Keratinocyte (primary cell): ENCODE measurements around the gene HYI. TPM values are rescaled to one million over a fixed set of nuclear protein-coding genes. Genes with fewer than 3 reads are reported as not detected.

Experiments
- DNase-seq: peaks from one replicate; pipeline ENCODE4 v3.0.0-alpha.2; 2011; ENCODE audit warnings: low read depth, missing footprints, low spot score
- FAIRE-seq: peaks from 2 replicates; lab custom pipeline; 2011; peaks lifted over from hg19 to GRCh38; lab: Jason Lieb, UNC
- H2AFZ ChIP-seq: 2 replicates; pipeline ENCODE4 v1.6.0; 2012; ENCODE audit warnings: low read length, control low read depth, inconsistent platforms; ENCODE audit not compliant: control insufficient read depth
- H3K27ac ChIP-seq: 2 replicates; pipeline ENCODE4 v1.5.1; 2011; ENCODE audit warnings: low read length; ENCODE audit not compliant: control insufficient read depth, insufficient read depth
- H3K27me3 ChIP-seq: 3 replicates; pipeline ENCODE4 v1.6.0; 2011; ENCODE audit warnings: low read length; ENCODE audit not compliant: control insufficient read depth, insufficient read depth; ENCODE audit errors: extremely low read depth
- H3K36me3 ChIP-seq, 2 experiments: 2 replicates in 1 of 2; 3 replicates in 1 of 2; pipeline ENCODE4 v1.5.1; 2011; ENCODE audit warnings: low read length in 2 of 2, mild to moderate bottlenecking in 1 of 2; ENCODE audit not compliant: control insufficient read depth in 2 of 2, insufficient read depth in 2 of 2; ENCODE audit errors: extremely low read depth in 1 of 2
- H3K4me1 ChIP-seq: 3 replicates; pipeline ENCODE4 v1.5.1; 2011; ENCODE audit warnings: low read length; ENCODE audit not compliant: control insufficient read depth, insufficient read depth; ENCODE audit errors: extremely low read depth
- H3K4me2 ChIP-seq: 3 replicates; pipeline ENCODE4 v1.6.0; 2011; ENCODE audit warnings: low read depth, low read length; ENCODE audit not compliant: control insufficient read depth, insufficient read depth; ENCODE audit errors: extremely low read depth
- H3K4me3 ChIP-seq, 3 experiments: fragments of 200-600 bp in 1 of 3; sonication (generic) in 1 of 3; 2 replicates in 2 of 3; 3 replicates in 1 of 3; pipeline ENCODE4 v1.5.1; 2011 to 2016; ENCODE audit warnings: low read length in 3 of 3, mild to moderate bottlenecking in 3 of 3, control low read depth in 2 of 3, inconsistent platforms in 1 of 3, low read depth in 1 of 3, mixed read lengths in 1 of 3, mixed run types in 1 of 3, moderate library complexity in 1 of 3; ENCODE audit not compliant: control insufficient read depth in 2 of 3, insufficient read depth in 2 of 3; ENCODE audit errors: extremely low read depth in 1 of 3
- H3K79me2 ChIP-seq: 2 replicates; pipeline ENCODE4 v1.6.0; 2012; ENCODE audit warnings: low read length; ENCODE audit not compliant: control insufficient read depth, insufficient read depth
- H3K9ac ChIP-seq: 3 replicates; pipeline ENCODE4 v1.6.0; 2011; ENCODE audit warnings: low read length; ENCODE audit not compliant: control insufficient read depth, insufficient read depth; ENCODE audit errors: extremely low read depth
- H3K9me1 ChIP-seq: 3 replicates; pipeline ENCODE4 v1.6.0; 2011; ENCODE audit warnings: low read length; ENCODE audit not compliant: control insufficient read depth, insufficient read depth; ENCODE audit errors: extremely low read depth
- H3K9me3 ChIP-seq: 2 replicates; pipeline ENCODE4 v1.5.1; 2012; ENCODE audit warnings: low read depth, low read length; ENCODE audit not compliant: control insufficient read depth
- H4K20me1 ChIP-seq: 3 replicates; pipeline ENCODE4 v1.6.0; 2011; ENCODE audit warnings: low read length; ENCODE audit not compliant: control insufficient read depth, insufficient read depth; ENCODE audit errors: extremely low read depth
- CTCF ChIP-seq, 3 experiments: IDR thresholded peaks in 1 of 3; conservative IDR thresholded peaks in 1 of 3; optimal IDR thresholded peaks in 1 of 3; 2 replicates in 2 of 3; 3 replicates in 1 of 3; pipeline versions ENCODE3 to v1.5.1; 2011; ENCODE audit warnings: low read length in 3 of 3, mild to moderate bottlenecking in 3 of 3, moderate library complexity in 2 of 3, control low read depth in 1 of 3, inconsistent platforms in 1 of 3; ENCODE audit not compliant: insufficient read depth in 2 of 3; ENCODE audit errors: extremely low read depth in 1 of 3
- EZH2 ChIP-seq: IDR thresholded peaks from one replicate; pipeline ENCODE4 v1.6.1; 2012; ENCODE audit warnings: inconsistent platforms, mild to moderate bottlenecking, low read length, moderate library complexity
- dilution Hi-C: fragments of 300-500 bp; cut with MboI; formaldehyde crosslinking; loops from one replicate; pipeline ENCODE4 v1.7.0; 2020; ENCODE audit warnings: low sequenced_read_pairs; ENCODE audit not compliant: extremely low pct_ligation_motif_present
- polyA plus RNA-seq, 5 experiments: library from polyadenylated mRNA; depleted of rRNA in 3 of 5; stranded (reverse) in 3 of 5; stranded (forward) in 1 of 5; unstranded in 1 of 5; fragments of >200 nt; gene quantifications; 1 replicate in 1 of 5; 2 replicates in 3 of 5; 3 replicates in 1 of 5; pipeline versions ENCODE4 v1.2.1 to v1.2.3, GENCODE V29; 2011 to 2012; ENCODE audit warnings: missing spikeins in 2 of 5, low read depth in 1 of 5, low replicate concordance in 1 of 5

HYI gene
- polyA plus RNA-seq, 1 donor (not counting 4 experiments of a cell fraction or from before 2014, with no cell fraction given): 26.9 TPM

- no peak overlapping the region for H3K9ac ChIP-seq
- no peaks in the 10 kb centered on the region for H3K79me2 ChIP-seq
- peaks cover 3% of the 10 kb centered on the region for H3K9me1 ChIP-seq
- no peak for DNase-seq
- FAIRE-seq: no peak
- H3K36me3 ChIP-seq: peaks cover 44 to 53% of the 10 kb centered on the region in 2 experiments
- no peak overlapping the region for H2AFZ ChIP-seq
- H3K27ac ChIP-seq: no peak overlapping the region
- no peak overlapping the region for H3K4me3 ChIP-seq
- no peaks in the 10 kb centered on the region for H3K27me3 ChIP-seq
- no peak overlapping the region for H3K4me2 ChIP-seq
- no peaks in the 10 kb centered on the region for H3K4me1 ChIP-seq
- no peaks in the 10 kb centered on the region for H3K9me3 ChIP-seq
- no peaks in the 10 kb centered on the region for H4K20me1 ChIP-seq
- dilution Hi-C loops: no loop called here
- TF ChIP-seq CTCF (optimal IDR thresholded peaks at IDR 0.05 in 1 of 3, IDR thresholded peaks at IDR 0.05 in 1 of 3, conservative IDR thresholded peaks at IDR 0.05 in 1 of 3; ENCODE audit: extremely low read depth in 1 of 3, insufficient read depth in 2 of 3, low read length in 3 of 3): no peak
- no peak for TF ChIP-seq EZH2
Observed at GRCh38 chr1:43441894-43442637, 11.7 kb downstream of the HYI start.

- Histone ChIP-seq H3K79me2 (no peaks in the 10 kb centered on the region), H3K4me2 (no peak overlapping the region), H2AFZ (no peak overlapping the region), H4K20me1 (no peaks in the 10 kb centered on the region), H3K4me3 (no peak overlapping the region), H3K27me3 (no peaks in the 10 kb centered on the region), H3K27ac (no peak overlapping the region), H3K9ac (no peak overlapping the region), H3K36me3 (peaks cover 36 to 47% of the 10 kb centered on the region in 2 experiments), H3K9me1 (peaks cover 3% of the 10 kb centered on the region), H3K4me1 (no peaks in the 10 kb centered on the region), H3K9me3 (no peaks in the 10 kb centered on the region)
- TF ChIP-seq CTCF (optimal IDR thresholded peaks at IDR 0.05 in 1 of 3, IDR thresholded peaks at IDR 0.05 in 1 of 3, conservative IDR thresholded peaks at IDR 0.05 in 1 of 3; ENCODE audit: extremely low read depth in 1 of 3, insufficient read depth in 2 of 3, low read length in 3 of 3): no peak
- TF ChIP-seq EZH2: no peak
- FAIRE-seq: no peak
- dilution Hi-C loops: no loop called here
- no peak for DNase-seq
Observed at GRCh38 chr1:43441166-43441893, 12.4 kb downstream of the HYI start.
